A172 (cell line): ENCODE data around the gene RAB25. TPM values are rescaled to one million over a fixed set of nuclear protein-coding genes. Genes with fewer than 3 reads are reported as not detected.

Source experiments
- DNase-seq: peaks from one replicate; pipeline ENCODE4 v3.0.0-alpha.2; 2015; ENCODE audit warnings: low spot score
- total RNA-seq: library from RNA; depleted of rRNA; stranded (reverse); fragments of >200 nt; shearing (Covaris generic); gene quantifications from 2 replicates; pipeline ENCODE4 v1.2.3, GENCODE V29; 2014

The RAB25 gene
- total RNA-seq, 1 experiment from 2014 or later = 0.12 TPM

- DNase-seq = no peak
These were observed 18.8 kb downstream of the RAB25 start for GRCh38 chr1:156079762-156080161.

- no peak for DNase-seq
These were observed 19.4 kb downstream of the RAB25 start for GRCh38 chr1:156080241-156080862.

GRCh38 chr1:156080863-156081179 lies 19.9 kb downstream of the RAB25 start:
- no peak for DNase-seq

- DNase-seq = peak; percentile 51
These were observed 20.4 kb downstream of the RAB25 start for GRCh38 chr1:156081180-156081916.

GRCh38 chr1:156081917-156082308 lies 21.0 kb downstream of the RAB25 start:
- no peak for DNase-seq

- DNase-seq = peak; percentile 85
These were observed 21.5 kb downstream of the RAB25 start, which contains the start of gene MEX3A for GRCh38 chr1:156082309-156083091. TSS of gene MEX3A (minus strand) at chr1:156082465. CDS start at chr1:156081998, 467 bp downstream.

GRCh38 chr1:156083800-156084790 lies 23.1 kb downstream of the RAB25 start:
- DNase-seq = no peak

- DNase-seq = peak; percentile 76
These were observed 25.3 kb downstream of the RAB25 start for GRCh38 chr1:156086256-156086662.

- no peak for DNase-seq
These were observed 28.7 kb downstream of the RAB25 start for GRCh38 chr1:156089704-156090103.

- DNase-seq = no peak
These were observed 29.3 kb downstream of the RAB25 start for GRCh38 chr1:156090138-156090839.

GRCh38 chr1:156090840-156091188 lies 29.9 kb downstream of the RAB25 start:
- peak; percentile 92 for DNase-seq

- no peak for DNase-seq
These were observed 30.6 kb downstream of the RAB25 start for GRCh38 chr1:156091610-156092009.

- DNase-seq = no peak
These were observed 35.0 kb downstream of the RAB25 start for GRCh38 chr1:156095906-156096508.

- peak; percentile 92 for DNase-seq
These were observed 35.9 kb downstream of the RAB25 start for GRCh38 chr1:156096640-156097391.

- no peak for DNase-seq
These were observed 36.7 kb downstream of the RAB25 start for GRCh38 chr1:156097499-156098178.

GRCh38 chr1:156098784-156099183 lies 37.8 kb downstream of the RAB25 start:
- no peak for DNase-seq

- DNase-seq = no peak
These were observed 38.3 kb downstream of the RAB25 start for GRCh38 chr1:156099282-156099681.

GRCh38 chr1:156100205-156100995 lies 39.4 kb downstream of the RAB25 start:
- DNase-seq = no peak
